HG03039 (cell line): ENCODE results near the gene LDB2.

Experiments
- ATAC-seq: cut with Tn5 transposase; IDR thresholded peaks from one replicate; pipeline ENCODE4 v1.9.1; 2021; ENCODE audit warnings: mild to moderate bottlenecking, moderate library complexity; ENCODE audit not compliant: unreplicated experiment

Gene LDB2

DNA sequence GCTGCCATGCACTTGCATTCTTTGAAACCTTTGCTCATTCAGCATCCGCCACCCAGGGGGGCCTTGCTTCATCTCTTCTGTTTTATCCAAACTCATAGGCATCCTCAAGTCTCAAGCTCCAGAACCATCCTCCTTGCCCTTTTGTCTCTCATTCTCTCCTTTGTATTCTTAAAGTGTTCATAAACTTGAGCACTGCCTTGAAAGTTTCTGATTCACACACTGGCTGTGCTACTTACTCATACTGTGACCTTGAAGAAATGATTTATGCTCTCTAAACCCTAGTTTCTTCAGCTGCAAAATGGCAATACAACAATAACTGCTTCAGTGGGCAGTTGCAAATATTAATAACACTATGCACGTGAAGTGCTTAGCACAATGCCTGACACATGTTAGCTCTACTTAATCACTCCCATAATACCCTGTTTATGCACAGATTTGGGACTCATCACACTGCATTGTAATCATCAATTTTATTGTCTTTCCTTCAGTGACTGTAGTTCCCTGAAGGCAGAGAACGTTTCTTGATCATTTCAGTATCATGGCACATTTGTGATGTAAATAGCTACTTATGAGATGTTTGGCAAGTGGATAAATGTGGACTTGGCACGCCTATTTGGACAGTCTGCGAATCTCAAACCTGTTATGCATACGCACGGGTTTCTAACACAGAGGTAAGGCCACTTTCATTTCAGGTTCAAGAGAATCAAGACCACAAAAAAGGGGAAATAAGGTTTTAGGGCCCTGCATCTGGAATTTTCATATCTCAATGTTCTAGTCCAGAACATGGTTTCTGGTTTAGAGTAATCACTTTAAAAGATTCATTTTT lies 291.0 kb downstream of the LDB2 start:
- ATAC-seq = no peak

DNA sequence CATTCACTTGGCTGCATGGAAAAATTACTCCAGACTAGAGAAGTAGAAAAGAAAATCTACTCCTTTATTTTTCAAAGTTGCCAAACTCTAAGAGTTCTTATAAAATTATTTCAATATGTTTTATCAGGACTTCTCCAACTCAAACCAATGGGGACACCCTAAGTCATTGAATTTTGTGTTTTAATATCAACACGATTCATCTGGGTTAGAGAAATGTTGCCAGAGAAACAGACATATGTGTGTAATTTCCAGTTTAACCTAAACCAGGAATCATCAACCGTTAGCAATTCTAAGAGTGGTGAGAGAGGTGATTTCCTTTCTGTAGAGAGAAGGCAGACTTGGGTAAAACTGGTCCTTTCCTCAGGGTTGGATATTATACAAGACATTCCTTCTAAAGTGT lies 291.8 kb downstream of the LDB2 start:
- ATAC-seq = no peak

- ATAC-seq = no peak
These were observed 295.3 kb downstream of the LDB2 start for GRCh38 chr4:16603178-16603577.

- ATAC-seq = no peak
These were observed 299.7 kb downstream of the LDB2 start for GRCh38 chr4:16598597-16599206.

- ATAC-seq = no peak
These were observed 300.4 kb downstream of the LDB2 start for GRCh38 chr4:16597845-16598596.

- no peak for ATAC-seq
These were observed 301.0 kb downstream of the LDB2 start for GRCh38 chr4:16597443-16597842.

DNA sequence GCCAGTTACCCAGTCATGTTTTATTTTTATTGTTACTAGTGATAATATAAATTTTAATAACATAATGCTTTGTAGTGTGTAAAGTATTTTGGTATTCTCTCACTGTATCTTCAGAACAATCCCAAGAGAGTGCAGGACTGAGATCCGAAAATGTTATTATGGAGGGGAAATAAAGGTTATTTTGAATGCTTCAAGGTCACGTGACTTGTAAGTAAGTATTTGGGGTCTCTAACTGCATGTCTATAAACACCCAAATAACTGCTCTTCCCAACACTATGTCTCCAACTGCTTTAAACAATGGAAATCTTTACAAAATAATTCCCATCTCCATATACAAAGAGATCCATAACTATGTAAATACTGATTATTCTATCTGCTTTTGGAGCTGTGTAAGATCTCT lies 302.2 kb downstream of the LDB2 start:
- ATAC-seq = no peak

DNA sequence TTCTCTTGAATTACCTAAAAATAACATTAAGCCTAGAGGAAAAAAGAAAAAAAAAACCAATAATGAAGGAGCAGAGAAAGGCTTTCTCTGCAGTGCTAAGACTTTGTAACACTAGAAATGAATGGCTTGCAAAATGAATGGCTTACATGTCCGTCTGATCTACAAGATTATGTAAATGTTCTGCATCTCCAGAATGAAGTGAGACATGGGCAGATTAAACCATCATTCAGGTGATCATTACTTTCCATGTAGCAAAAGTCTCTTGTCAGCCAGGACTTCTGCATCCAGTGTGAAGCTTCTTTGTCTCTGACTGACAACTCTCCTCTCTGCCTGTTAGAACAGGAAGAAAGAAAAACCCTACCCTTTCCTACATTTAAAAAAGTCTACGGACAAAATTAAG lies 304.3 kb downstream of the LDB2 start:
- no peak for ATAC-seq

GRCh38 chr4:16593386-16593785 lies 305.1 kb downstream of the LDB2 start:
- no peak for ATAC-seq

- ATAC-seq = no peak
These were observed 307.1 kb downstream of the LDB2 start for GRCh38 chr4:16591272-16591826.

- no peak for ATAC-seq
These were observed 307.6 kb downstream of the LDB2 start for GRCh38 chr4:16590797-16591196.

DNA sequence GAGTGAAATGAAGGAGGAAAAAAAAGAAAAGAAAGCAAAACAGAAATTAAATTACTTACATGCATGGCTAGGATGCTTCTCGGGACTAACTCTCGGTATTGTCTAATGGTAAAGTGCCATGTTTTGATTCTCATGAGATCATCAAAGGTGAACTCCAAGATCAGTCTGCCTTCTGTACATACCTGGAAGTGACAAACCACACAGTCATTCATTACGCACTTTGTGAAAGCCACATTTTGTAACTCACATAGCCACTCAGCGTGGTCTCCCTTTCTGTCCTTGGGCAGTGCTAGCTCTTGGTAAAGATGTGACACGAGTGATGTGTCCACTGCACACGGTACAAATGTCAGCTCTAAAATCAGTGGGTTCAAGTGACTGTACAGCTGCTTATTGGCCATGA lies 309.8 kb downstream of the LDB2 start:
- no peak for ATAC-seq

GRCh38 chr4:16588149-16588548 lies 310.3 kb downstream of the LDB2 start:
- ATAC-seq = no peak

GRCh38 chr4:16585053-16585452 lies 313.4 kb downstream of the LDB2 start:
- no peak for ATAC-seq

DNA sequence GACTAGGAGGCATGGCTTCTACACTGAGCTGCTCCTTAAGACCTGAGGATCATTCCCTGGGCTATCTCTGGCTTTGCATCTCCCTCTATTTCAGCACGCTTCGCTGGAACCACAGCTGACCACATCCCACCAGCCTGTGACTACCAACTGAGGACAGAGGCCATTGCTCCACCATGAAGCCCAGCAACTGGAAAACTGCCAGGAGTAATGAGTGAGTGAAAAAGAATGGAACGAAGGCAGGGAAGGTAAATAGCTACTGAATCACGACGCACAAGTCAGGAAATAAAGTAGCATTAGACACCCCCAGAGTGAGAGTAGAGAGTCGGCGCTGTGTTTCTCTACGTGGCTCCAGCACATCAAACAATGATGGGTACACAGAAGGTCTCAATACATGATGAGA lies 314.7 kb downstream of the LDB2 start:
- ATAC-seq = no peak

DNA sequence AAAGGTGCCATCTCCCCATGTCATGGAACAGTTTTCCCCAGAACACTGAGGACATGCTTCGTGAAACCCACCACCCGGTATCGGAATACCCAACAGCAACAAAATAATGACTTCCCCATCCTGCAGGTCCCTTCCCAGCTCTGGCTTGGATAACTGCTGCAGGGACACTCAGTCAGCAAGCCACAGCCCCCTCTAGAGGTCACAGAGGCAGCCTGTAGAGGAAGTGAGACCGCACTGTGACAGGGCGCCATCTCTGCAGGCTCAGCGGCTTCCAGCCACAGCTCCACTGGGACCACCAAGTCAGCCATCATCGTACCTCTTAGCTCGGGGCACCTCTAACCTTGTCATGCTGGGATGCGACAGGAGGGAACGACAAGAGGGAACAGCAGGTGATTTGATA lies 315.9 kb downstream of the LDB2 start:
- ATAC-seq = no peak

- ATAC-seq = no peak
These were observed 316.4 kb downstream of the LDB2 start for GRCh38 chr4:16582036-16582435.

DNA sequence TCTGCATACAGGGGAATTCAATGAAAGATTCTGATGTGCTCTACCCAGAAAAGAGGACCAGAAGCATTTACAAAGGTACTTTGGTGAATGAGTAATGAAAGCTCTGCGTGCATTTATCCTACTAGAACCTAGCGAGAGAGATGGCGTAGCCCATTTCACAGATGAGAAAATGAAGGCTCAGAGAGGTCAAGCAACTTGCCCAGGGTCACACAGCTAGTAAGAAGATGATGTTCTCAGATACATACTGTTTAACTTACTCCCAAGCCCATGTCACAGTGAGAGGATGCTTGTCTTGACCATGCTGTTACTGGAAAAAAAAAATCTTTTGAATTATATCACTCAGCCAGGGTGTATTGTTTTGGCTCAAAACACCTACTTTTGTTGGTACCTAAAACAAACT lies 317.3 kb downstream of the LDB2 start:
- no peak for ATAC-seq

GRCh38 chr4:16580514-16580913 lies 317.9 kb downstream of the LDB2 start:
- ATAC-seq = no peak

- ATAC-seq = no peak
These were observed 318.6 kb downstream of the LDB2 start for GRCh38 chr4:16579866-16580265.

- no peak for ATAC-seq
These were observed 321.3 kb downstream of the LDB2 start for GRCh38 chr4:16577177-16577576.

GRCh38 chr4:16574981-16575380 lies 323.5 kb downstream of the LDB2 start:
- ATAC-seq = no peak
